HepG2 (cell line): ENCODE measurements around the gene KCNB1. TPM values are rescaled to one million over a fixed set of nuclear protein-coding genes. Genes with fewer than 3 reads are reported as not detected.

Source experiments
- ATAC-seq: fragments of 200-7000 bp; cut with Tn5 transposase; 3 replicates; pipeline ENCODE4 v1.9.1; 2020; ENCODE audit warnings: mild to moderate bottlenecking, moderate library complexity
- BruUV-seq: library from RNA; stranded (reverse); fragments of 400-500 nt; replicated peaks from 2 replicates; lab custom pipeline; 2021; lab: Mats Ljungman, UMichigan
- CTCF ChIA-PET: fragments of 300-600 bp; formaldehyde crosslinking; extraction: SDS; loops from one replicate; lab custom pipeline; 2021; ENCODE audit warnings: low total read pairs, inconsistent platforms, low intra/inter-chr PET ratio; lab: Yijun Ruan, JAX
- POLR2A ChIA-PET: fragments of 350-600 bp; sonication (Branson Sonifier 250); formaldehyde crosslinking; loops from one replicate; lab custom pipeline; 2020; ENCODE audit warnings: antibody characterized with exemption, inconsistent platforms; lab: Yijun Ruan, JAX
- DNase-seq: peaks from one replicate; pipeline ENCODE4 v3.0.0-alpha.2; 2015; ENCODE audit warnings: low spot score
- FAIRE-seq: peaks from 3 replicates; lab custom pipeline; 2011; peaks lifted over from hg19 to GRCh38; lab: Jason Lieb, UNC
- H2AFZ ChIP-seq: one replicate; pipeline ENCODE4 v1.6.1; 2011; ENCODE audit warnings: low read length, inconsistent platforms
- H3K27ac ChIP-seq: fragments of 300-600 bp; 3 replicates; pipeline ENCODE4 v1.8.0; 2011; ENCODE audit warnings: mixed run types, mild to moderate bottlenecking, mixed read lengths, low read length, inconsistent platforms; ENCODE audit not compliant: insufficient read depth; ENCODE audit errors: extremely low read length
- H3K27me3 ChIP-seq, 2 experiments: fragments of 200-600 bp in 1 of 2; 2 replicates in 1 of 2; 3 replicates in 1 of 2; pipeline versions ENCODE4 v1.6.0 to v1.8.0; 2011; ENCODE audit warnings: low read length in 2 of 2, mild to moderate bottlenecking in 2 of 2, moderate library complexity in 2 of 2, inconsistent platforms in 1 of 2; ENCODE audit not compliant: insufficient read depth in 2 of 2, control insufficient read depth in 1 of 2
- H3K36me3 ChIP-seq, 2 experiments: fragments of 200-600 bp in 1 of 2; replicated peaks in 1 of 2; 2 replicates in 1 of 2; 3 replicates in 1 of 2; pipeline versions ENCODE4 v1.5.1 to v1.8.0; 2011; ENCODE audit warnings: low read length in 2 of 2, inconsistent platforms in 1 of 2; ENCODE audit not compliant: insufficient read depth in 2 of 2, control insufficient read depth in 1 of 2
- H3K4me1 ChIP-seq: 2 replicates; pipeline ENCODE4 v1.5.1; 2012; ENCODE audit warnings: low read length, inconsistent platforms; ENCODE audit not compliant: insufficient read depth
- H3K4me2 ChIP-seq: 2 replicates; pipeline ENCODE4 v1.6.0; 2011; ENCODE audit warnings: low read depth, low read length, inconsistent platforms
- H3K4me3 ChIP-seq, 3 experiments: fragments of 200-600 bp in 1 of 3; sonication (generic), shearing (Covaris generic) in 1 of 3; replicated peaks in 1 of 3; 2 replicates each; pipeline ENCODE4 v1.5.1; 2011 to 2016; ENCODE audit warnings: low read length in 3 of 3, inconsistent platforms in 2 of 3, low read depth in 2 of 3, mild to moderate bottlenecking in 2 of 3, control low read depth in 1 of 3, mixed read lengths in 1 of 3; ENCODE audit not compliant: insufficient read depth in 1 of 3
- H3K79me2 ChIP-seq: one replicate; pipeline ENCODE4 v1.6.1; 2011; ENCODE audit warnings: low read length, inconsistent platforms; ENCODE audit not compliant: insufficient read depth
- H3K9ac ChIP-seq: 2 replicates; pipeline ENCODE4 v1.6.0; 2011; ENCODE audit warnings: mild to moderate bottlenecking, low read depth, low read length, inconsistent platforms; ENCODE audit not compliant: insufficient read depth
- H3K9me3 ChIP-seq: 2 replicates; pipeline ENCODE4 v1.5.1; 2012; ENCODE audit warnings: mild to moderate bottlenecking, low read length
- H4K20me1 ChIP-seq: 2 replicates; pipeline ENCODE4 v1.6.0; 2011; ENCODE audit warnings: inconsistent platforms, mild to moderate bottlenecking, low read length, moderate library complexity; ENCODE audit not compliant: insufficient read depth
- CREB1 ChIP-seq, 2 experiments: fragments of 450-650 bp in 1 of 2; IDR thresholded peaks; 2 replicates each; pipeline ENCODE4 v1.6.1; 2016 to 2017; ENCODE audit warnings: control low read depth in 1 of 2, mild to moderate bottlenecking in 1 of 2, missing compliant biosample characterization in 1 of 2, missing genetic modification characterization in 1 of 2
- HNF4G ChIP-seq, 2 experiments: sonication (generic) in 1 of 2; formaldehyde crosslinking in 1 of 2; IDR thresholded peaks; 2 replicates each; pipeline versions ENCODE4 v1.4.0 to v1.6.1; 2011 to 2020; ENCODE audit warnings: borderline replicate concordance in 2 of 2, low read depth in 2 of 2, mild to moderate bottlenecking in 2 of 2, low read length in 1 of 2, missing genetic modification reagents in 1 of 2, moderate library complexity in 1 of 2
- NCOR1 ChIP-seq: fragments of 200-600 bp; sonication (generic); IDR thresholded peaks from 2 replicates; pipeline ENCODE4 v1.7.0; 2017; ENCODE audit warnings: antibody characterized with exemption, low read length, borderline replicate concordance
- NR2F2 ChIP-seq: IDR thresholded peaks from 2 replicates; pipeline ENCODE4 v1.6.1; 2012; ENCODE audit warnings: low read depth, inconsistent platforms, borderline replicate concordance
- RARA ChIP-seq: IDR thresholded peaks from 2 replicates; pipeline ENCODE4 v1.6.1; 2016; ENCODE audit warnings: missing genetic modification reagents, missing compliant biosample characterization
- RXRB ChIP-seq: IDR thresholded peaks from 2 replicates; pipeline ENCODE4 v1.6.1; 2016; ENCODE audit warnings: borderline replicate concordance, missing genetic modification reagents, missing compliant biosample characterization
- SETDB1 ChIP-seq: sonication (generic); formaldehyde crosslinking; IDR thresholded peaks from 2 replicates; pipeline ENCODE4 v1.5.1; 2020; ENCODE audit warnings: missing genetic modification reagents, mild to moderate bottlenecking, borderline replicate concordance
- SNRNP70 ChIP-seq: fragments of 200-400 bp; formaldehyde crosslinking; IDR thresholded peaks from 2 replicates; pipeline ENCODE4 v1.6.1; 2017; ENCODE audit warnings: mild to moderate bottlenecking, low read depth, low read length, moderate library complexity
- TRIM24 ChIP-seq: sonication (generic); formaldehyde crosslinking; IDR thresholded peaks from 2 replicates; pipeline ENCODE4 v1.8.0; 2022; ENCODE audit warnings: mild to moderate bottlenecking, missing genetic modification reagents
- ZNF687 ChIP-seq: sonication (generic); formaldehyde crosslinking; IDR thresholded peaks from 2 replicates; pipeline ENCODE4 v1.5.1; 2020; ENCODE audit warnings: mild to moderate bottlenecking, missing genetic modification reagents, moderate library complexity
- ZNF83 ChIP-seq: sonication (generic); formaldehyde crosslinking; IDR thresholded peaks from 2 replicates; pipeline ENCODE4 v1.4.0; 2020; ENCODE audit warnings: missing genetic modification reagents, mild to moderate bottlenecking, borderline replicate concordance
- WGBS: methylation state at CpG from one replicate; pipeline ENCODE4 v1.1.6; 2017; ENCODE audit warnings: low lambda C conversion rate; 5-methylcytosine and 5-hydroxymethylcytosine counted together
- in situ Hi-C: cut with HindIII; loops from 2 replicates; pipeline ENCODE4 v1.10.0; 2017; ENCODE audit warnings: low pct_unique_long_range_greater_than_20kb; ENCODE audit not compliant: extremely low pct_ligation_motif_present
- intact Hi-C: fragments of 100-400 bp; cut with micrococcal nuclease; formaldehyde crosslinking; loops from one replicate; pipeline ENCODE4 v1.10.0; 2022; ENCODE audit not compliant: unreplicated experiment
- polyA plus RNA-seq, 8 experiments: library from polyadenylated mRNA; depleted of rRNA in 3 of 8; stranded (reverse) in 7 of 8; unstranded in 1 of 8; fragments of >200 nt; fragmentation: Illumina TruSeq in 4 of 8; extraction: Trizol in 4 of 8; gene quantifications; 2 replicates each; pipeline versions ENCODE4 v1.2.1 to v1.2.3, GENCODE V29; 2011 to 2016; ENCODE audit warnings: low read depth in 4 of 8, missing spikeins in 1 of 8, mixed read lengths in 1 of 8; ENCODE audit not compliant: insufficient read depth in 1 of 8
- total RNA-seq, 5 experiments: library from RNA; depleted of rRNA; stranded (reverse); fragments of >200 nt; fragmentation: Illumina TruSeq; extraction: Trizol; gene quantifications; 2 replicates each; pipeline ENCODE4 v1.2.3, GENCODE V29; 2016; ENCODE audit warnings: low read depth in 1 of 5
- TF ChIP-seq, protein P1 (sequence below): sonication (generic); formaldehyde crosslinking; IDR thresholded peaks from 2 replicates; pipeline ENCODE4 v1.8.0; 2022; ENCODE audit warnings: missing genetic modification reagents, mild to moderate bottlenecking, moderate library complexity, borderline replicate concordance

KCNB1 gene
- total and polyA plus RNA-seq, 2 of the 13 experiments (the other 11 are each of a cell fraction or from before 2014, with no cell fraction given): 0.02 TPM; not detected in 1

- BruUV-seq: no TSS peak
- H4K20me1 ChIP-seq: no peaks in the 10 kb centered on the region
- H2AFZ ChIP-seq: no peak overlapping the region
- H3K27ac ChIP-seq: no peak overlapping the region
- H3K36me3 ChIP-seq: no peaks in the 10 kb centered on the region
- in situ Hi-C loops: no loop called here
- no peak overlapping the region for H3K9ac ChIP-seq
- ChIA-PET CTCF (no interaction called here), POLR2A (no interaction called here)
- H3K27me3 ChIP-seq: no peaks in the 10 kb centered on the region; a peak in 1 of 5 replicates
- H3K4me1 ChIP-seq: peaks cover 13% of the 10 kb centered on the region
- peak; percentile 59 for ATAC-seq
- no peak overlapping the region for H3K4me2 ChIP-seq
- peak; percentile 36 for FAIRE-seq
- peak; percentile 18 for DNase-seq
- WGBS: 11% methylated on average over 1 of the region's 1 CpG
- H3K79me2 ChIP-seq: no peaks in the 10 kb centered on the region
- intact Hi-C loops: loop anchor here (5.0 kb wide), 1 partner anchor 38 kb away; the partner anchor contains the start of gene KCNB1
- H3K4me3 ChIP-seq: no peak overlapping the region
- no peaks in the 10 kb centered on the region for H3K9me3 ChIP-seq
- TF ChIP-seq HNF4G (IDR thresholded peaks at IDR 0.05; ENCODE audit: borderline replicate concordance, low read depth, low read length): peak; percentile 75
- TF ChIP-seq HNF4G (CRISPR knock-in tag; IDR thresholded peaks at IDR 0.05; ENCODE audit: borderline replicate concordance, low read depth): no peak; the same call in 1 of the 2 replicates
- 0 out of 2 replicates have a peak, but pooled peaks have one; percentile 52 for TF ChIP-seq SETDB1 (CRISPR knock-in tag)
- peak; percentile 52; the same call in 1 of the 2 replicates for TF ChIP-seq RARA (CRISPR knock-in tag)
- peak; percentile 31; the same call in 1 of the 2 replicates for TF ChIP-seq CREB1 (IDR thresholded peaks at IDR 0.05)
- no peak for TF ChIP-seq CREB1 (CRISPR knock-in tag; IDR thresholded peaks at IDR 0.05)
- peak; percentile 80 for TF ChIP-seq NCOR1
- TF ChIP-seq ZNF83 (CRISPR knock-in tag): no peak
- TF ChIP-seq, protein P1, sequence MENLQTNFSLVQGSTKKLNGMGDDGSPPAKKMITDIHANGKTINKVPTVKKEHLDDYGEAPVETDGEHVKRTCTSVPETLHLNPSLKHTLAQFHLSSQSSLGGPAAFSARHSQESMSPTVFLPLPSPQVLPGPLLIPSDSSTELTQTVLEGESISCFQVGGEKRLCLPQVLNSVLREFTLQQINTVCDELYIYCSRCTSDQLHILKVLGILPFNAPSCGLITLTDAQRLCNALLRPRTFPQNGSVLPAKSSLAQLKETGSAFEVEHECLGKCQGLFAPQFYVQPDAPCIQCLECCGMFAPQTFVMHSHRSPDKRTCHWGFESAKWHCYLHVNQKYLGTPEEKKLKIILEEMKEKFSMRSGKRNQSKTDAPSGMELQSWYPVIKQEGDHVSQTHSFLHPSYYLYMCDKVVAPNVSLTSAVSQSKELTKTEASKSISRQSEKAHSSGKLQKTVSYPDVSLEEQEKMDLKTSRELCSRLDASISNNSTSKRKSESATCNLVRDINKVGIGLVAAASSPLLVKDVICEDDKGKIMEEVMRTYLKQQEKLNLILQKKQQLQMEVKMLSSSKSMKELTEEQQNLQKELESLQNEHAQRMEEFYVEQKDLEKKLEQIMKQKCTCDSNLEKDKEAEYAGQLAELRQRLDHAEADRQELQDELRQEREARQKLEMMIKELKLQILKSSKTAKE (CRISPR knock-in tag): 0 out of 2 replicates have a peak, but pooled peaks have one; percentile 13
- TF ChIP-seq RXRB: no peak
- no peak for TF ChIP-seq SNRNP70
- TF ChIP-seq ZNF687 (CRISPR knock-in tag): no peak
- TF ChIP-seq NR2F2: 0 out of 2 replicates have a peak, but pooled peaks have one; percentile 50
- TF ChIP-seq TRIM24 (CRISPR knock-in tag): peak; percentile 65; the same call in 1 of the 2 replicates
Measured at GRCh38 chr20:49444553-49444990, 37.9 kb downstream of the KCNB1 start.
